Immature natural killer cell (primary cell): Measurements from ENCODE around the gene VKORC1. TPM values are rescaled to one million over a fixed set of nuclear protein-coding genes. Genes with fewer than 3 reads are reported as not detected.

Experiments
- DNase-seq, 3 donors: peaks; one replicate each; pipeline ENCODE4 v3.0.0; 2022; ENCODE audit warnings: mixed read lengths in 1 of 3
- H3K27ac Mint-ChIP-seq, 6 donors: one replicate each; pipeline ENCODE4 v1.8.0; 2020; ENCODE audit warnings: mixed read lengths in 6 of 6, mild to moderate bottlenecking in 5 of 6, inconsistent platforms in 4 of 6, moderate library complexity in 3 of 6
- H3K27me3 Mint-ChIP-seq, 3 donors: one replicate each; pipeline ENCODE4 v1.8.0; 2020 to 2021; ENCODE audit warnings: low read depth in 3 of 3, mild to moderate bottlenecking in 3 of 3, mixed read lengths in 3 of 3, moderate library complexity in 3 of 3, inconsistent platforms in 1 of 3
- H3K36me3 Mint-ChIP-seq, 3 donors: one replicate each; pipeline ENCODE4 v1.8.0; 2020; ENCODE audit warnings: mixed read lengths in 3 of 3, inconsistent platforms in 2 of 3, mild to moderate bottlenecking in 2 of 3
- H3K4me1 Mint-ChIP-seq, 2 donors: one replicate each; pipeline ENCODE4 v1.8.0; 2020; ENCODE audit warnings: inconsistent platforms in 2 of 2, mild to moderate bottlenecking in 2 of 2, mixed read lengths in 2 of 2, moderate library complexity in 1 of 2
- H3K4me3 Mint-ChIP-seq, 5 donors: one replicate each; pipeline ENCODE4 v1.8.0; 2020; ENCODE audit warnings: mild to moderate bottlenecking in 5 of 5, mixed read lengths in 5 of 5, inconsistent platforms in 3 of 5, moderate library complexity in 3 of 5
- H3K9me3 Mint-ChIP-seq, 6 donors: one replicate each; pipeline ENCODE4 v1.8.0; 2020; ENCODE audit warnings: mild to moderate bottlenecking in 6 of 6, mixed read lengths in 6 of 6, inconsistent platforms in 4 of 6, moderate library complexity in 3 of 6
- polyA plus RNA-seq, 3 donors: library from polyadenylated mRNA; unstranded; fragments of 300-500 nt; fragmentation: Illumina TruSeq; gene quantifications; one replicate each; pipeline ENCODE4 v1.2.3, GENCODE V29; 2021

The VKORC1 gene
- polyA plus RNA-seq, 3 donors from 2014 or later, result 114 to 164 (median 116) TPM

DNA sequence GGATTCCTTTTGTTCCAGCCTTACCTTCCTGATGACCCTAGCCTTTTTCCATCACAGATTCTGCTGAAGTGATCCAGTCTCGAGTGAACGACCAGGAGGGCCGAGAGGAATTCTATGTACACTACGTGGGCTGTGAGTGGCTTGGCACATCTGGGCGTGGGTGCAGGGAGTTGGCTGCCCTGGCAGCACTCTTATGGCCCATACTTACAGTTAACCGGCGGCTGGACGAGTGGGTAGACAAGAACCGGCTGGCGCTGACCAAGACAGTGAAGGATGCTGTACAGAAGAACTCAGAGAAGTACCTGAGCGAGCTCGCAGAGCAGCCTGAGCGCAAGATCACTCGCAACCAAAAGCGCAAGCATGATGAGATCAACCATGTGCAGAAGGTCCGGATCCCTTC is 25.5 kb upstream of the VKORC1 start:
- Mint-ChIP-seq H3K27ac (no peak overlapping the region), H3K27me3 (peaks cover 2 to 7% (median 4%) of the 10 kb centered on the region in 3 donors), H3K4me1 (peaks cover 12 to 16% of the 10 kb centered on the region in 2 donors), H3K36me3 (peaks cover 5 to 25% (median 12%) of the 10 kb centered on the region in 3 donors), H3K4me3 (no peak overlapping the region), H3K9me3 (no peaks in the 10 kb centered on the region)
- no peak for DNase-seq

DNA sequence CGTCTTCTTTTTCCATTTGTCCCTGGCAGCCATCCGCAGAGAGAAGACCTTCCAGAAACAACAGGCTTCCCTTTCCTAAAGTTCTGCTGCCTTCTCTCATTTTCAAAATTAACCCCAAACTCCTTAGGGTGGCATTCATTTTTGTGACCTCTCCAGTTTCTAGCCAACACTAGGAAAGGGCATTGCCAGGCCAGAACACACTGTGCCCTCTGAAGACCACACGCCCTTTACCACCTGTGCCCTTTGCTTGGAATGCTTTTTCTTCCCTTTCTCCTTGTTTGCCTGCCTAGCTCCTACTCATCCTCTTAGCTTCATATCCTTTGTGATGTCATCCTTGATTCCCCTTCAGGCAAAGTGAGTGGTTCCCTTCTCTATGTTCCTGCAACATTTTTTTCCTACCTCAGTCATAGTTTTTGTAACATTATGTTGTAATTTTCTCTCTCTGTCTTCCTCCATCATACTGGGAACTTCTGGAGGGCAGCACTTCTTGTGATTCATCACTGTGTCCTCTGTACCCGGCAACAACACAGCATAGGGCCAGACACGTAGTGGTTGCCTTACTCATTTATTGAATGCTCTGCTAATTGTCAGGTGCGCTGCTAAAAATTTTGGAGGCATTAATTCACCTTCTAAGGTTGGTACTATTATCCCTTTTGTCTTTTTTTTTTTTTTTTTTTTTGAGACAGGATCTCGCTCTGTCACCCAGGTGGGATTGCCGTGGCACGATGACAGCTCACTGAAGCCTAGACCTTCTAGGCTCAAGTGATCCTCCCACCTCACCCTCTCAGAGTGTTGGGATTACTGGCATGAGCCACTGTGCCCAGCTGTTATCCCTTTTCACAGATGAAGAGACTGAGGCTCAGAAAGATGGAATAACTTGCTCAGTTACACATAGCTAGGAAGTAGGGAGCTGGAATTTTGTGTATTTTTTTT is 23.9 kb upstream of the VKORC1 start:
- H3K4me3 Mint-ChIP-seq, result peak overlapping the region; percentile 78 to 95 (median 89)
- peaks cover 12 to 18% of the 10 kb centered on the region in 2 donors for H3K4me1 Mint-ChIP-seq
- no peak for DNase-seq
- peak overlapping the region; percentile 85 to 94 (median 90) for H3K27ac Mint-ChIP-seq
- H3K36me3 Mint-ChIP-seq, result peaks cover 0 to 19% (median 12%) of the 10 kb centered on the region in 3 donors
- H3K27me3 Mint-ChIP-seq, result peaks cover 2 to 7% (median 4%) of the 10 kb centered on the region in 3 donors
- no peaks in the 10 kb centered on the region for H3K9me3 Mint-ChIP-seq

DNA sequence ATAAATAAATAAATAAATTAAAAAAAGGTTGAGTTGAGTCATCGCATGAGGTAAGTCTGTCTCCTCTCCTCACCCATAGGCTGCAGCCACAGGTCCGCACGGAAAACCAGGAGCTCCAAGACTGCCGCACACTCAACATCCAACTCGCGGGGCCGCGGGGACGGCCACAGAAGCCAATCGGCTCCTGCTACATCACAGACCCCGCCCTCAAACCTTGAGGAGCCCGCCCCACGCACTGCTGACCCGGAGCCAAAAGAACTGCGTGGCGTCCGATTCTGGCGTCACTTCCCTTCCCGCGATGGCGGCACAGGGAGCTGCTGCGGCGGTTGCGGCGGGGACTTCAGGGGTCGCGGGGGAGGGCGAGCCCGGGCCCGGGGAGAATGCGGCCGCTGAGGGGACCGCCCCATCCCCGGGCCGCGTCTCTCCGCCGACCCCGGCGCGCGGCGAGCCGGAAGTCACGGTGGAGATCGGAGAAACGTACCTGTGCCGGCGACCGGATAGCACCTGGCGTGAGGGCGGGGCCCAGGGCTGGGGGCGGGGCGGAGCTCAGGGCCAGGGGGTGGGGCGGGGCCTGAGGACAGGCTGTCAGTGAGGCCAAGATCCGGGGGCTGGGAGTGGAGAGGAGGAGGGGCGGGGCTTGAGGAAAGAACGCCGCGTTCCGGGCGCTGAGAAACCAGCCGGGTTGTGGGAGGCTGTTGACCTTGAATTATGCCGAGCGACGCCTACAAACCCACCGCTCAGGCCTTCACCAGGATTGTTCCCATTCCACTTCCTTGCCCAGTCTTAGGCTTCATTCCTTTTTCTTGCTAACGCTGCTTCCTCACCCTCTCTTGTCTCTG is 23.0 kb upstream of the VKORC1 start, which contains the start of gene KAT8:
Gene KAT8 (plus strand): TSS at position 281 of the 839 bp plus-strand sequence. CDS start 18 bp downstream, at position 299.
- H3K9me3 Mint-ChIP-seq, result no peaks in the 10 kb centered on the region
- H3K27ac Mint-ChIP-seq, result peak within 1 kb of the TSS; percentile 85 to 94 (median 90)
- peaks cover 12 to 18% of the 10 kb centered on the region in 2 donors for H3K4me1 Mint-ChIP-seq
- DNase-seq, result peak; percentile 95 to 97 (median 97)
- peaks cover 2 to 7% (median 4%) of the 10 kb centered on the region in 3 donors for H3K27me3 Mint-ChIP-seq
- H3K36me3 Mint-ChIP-seq, result peaks cover 0 to 19% (median 12%) of the 10 kb centered on the region in 3 donors
- peak within 1 kb of the TSS; percentile 78 to 95 (median 89) for H3K4me3 Mint-ChIP-seq

DNA sequence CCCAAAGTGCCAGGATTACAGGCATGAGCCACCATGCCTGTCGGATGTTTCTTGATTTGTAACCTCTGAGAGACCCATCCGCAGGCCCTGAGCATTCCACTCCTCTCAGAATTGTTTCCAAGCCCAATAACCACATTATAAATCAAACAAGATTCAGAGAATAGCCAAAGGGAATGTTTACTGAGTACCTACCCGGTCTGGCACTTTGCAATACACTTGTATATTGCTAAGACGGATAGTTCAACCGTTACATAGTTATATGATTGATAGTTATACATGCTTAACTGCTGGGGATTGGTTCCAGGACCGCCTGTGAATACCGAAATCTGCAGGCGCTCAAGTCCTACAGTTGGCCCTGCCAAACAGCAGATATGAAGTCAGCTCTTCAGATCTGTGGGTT is 19.9 kb upstream of the VKORC1 start:
- Mint-ChIP-seq H3K4me3 (peak overlapping the region in 1 of 5 donors; percentile 21), H3K9me3 (no peaks in the 10 kb centered on the region), H3K4me1 (peaks cover 12 to 19% of the 10 kb centered on the region in 2 donors), H3K27me3 (peaks cover 2 to 6% (median 2%) of the 10 kb centered on the region in 3 donors), H3K27ac (peak overlapping the region in 1 of 6 donors; percentile 28), H3K36me3 (peaks cover 0 to 8% (median 4%) of the 10 kb centered on the region in 3 donors)
- DNase-seq, result no peak

DNA sequence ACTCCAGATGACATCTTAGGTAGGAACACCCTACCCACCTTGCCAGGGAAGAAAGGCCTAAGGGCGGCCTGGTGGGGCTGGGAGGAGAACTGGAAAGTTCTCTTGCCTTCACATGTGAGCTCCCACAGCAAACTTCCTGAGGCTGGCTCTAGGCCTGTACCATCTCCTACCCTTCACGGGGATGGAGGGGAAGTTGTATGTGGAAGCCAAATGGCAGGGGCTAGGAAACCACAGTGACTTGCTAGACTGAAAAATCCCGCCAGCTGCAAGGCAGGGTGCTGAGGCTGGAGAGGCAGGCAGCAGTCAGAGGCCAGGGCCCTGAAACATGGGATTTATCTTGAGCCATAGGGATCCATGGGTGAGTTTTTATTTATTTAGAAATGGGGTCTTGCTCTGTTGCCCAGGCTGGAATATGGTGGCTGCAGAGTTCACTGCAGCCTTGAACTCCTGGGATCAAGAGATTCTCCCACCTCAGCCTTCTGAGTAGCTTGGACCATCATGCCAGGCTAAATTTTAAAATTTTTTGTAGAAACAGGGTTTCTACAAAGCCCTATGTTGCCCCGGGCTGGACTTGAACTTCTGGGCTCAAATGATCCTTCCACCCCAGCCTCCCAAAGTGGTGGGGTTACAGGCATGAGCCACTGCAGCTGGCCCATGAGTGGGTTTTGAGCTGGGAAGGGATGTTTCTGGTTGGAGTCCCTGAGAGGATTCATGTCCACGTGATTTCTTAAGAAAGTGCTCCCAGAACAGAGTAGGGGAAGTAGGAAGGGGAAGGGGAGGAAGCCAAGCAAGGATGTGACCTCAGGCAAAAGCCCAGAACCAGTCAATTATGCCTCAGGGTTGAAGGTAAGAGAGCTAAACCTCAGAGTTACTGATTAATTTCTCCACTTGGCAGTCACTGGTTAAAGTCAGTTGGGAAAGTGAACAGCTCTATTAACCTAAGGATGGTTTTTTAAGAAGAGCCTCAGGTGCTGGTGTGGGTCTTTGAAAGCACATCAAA is 18.8 kb upstream of the VKORC1 start:
- H3K27ac Mint-ChIP-seq, result no peak overlapping the region
- peak overlapping the region in 1 of 5 donors; percentile 9 for H3K4me3 Mint-ChIP-seq

DNA sequence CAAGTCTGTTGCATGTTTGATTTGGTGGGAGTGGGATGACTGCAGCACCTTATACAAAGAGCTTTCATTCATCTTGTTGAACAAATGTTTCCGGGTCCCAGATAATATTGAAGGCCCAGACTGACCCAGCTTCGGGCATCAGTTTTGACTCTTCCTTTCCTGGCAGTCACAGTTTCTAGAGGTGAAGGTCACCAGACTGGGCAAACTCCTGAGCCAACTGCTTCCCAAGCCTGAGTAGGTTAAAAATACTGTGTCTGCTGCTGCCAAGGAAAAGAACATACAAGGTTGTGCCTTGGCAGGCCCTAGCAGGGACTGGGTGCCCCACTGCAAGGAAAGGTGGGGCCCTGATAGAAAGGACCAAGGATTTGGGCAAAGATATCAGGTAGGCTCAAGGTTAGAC is 18.1 kb upstream of the VKORC1 start:
- H3K36me3 Mint-ChIP-seq, result peaks cover 0 to 8% (median 4%) of the 10 kb centered on the region in 3 donors
- no peak for DNase-seq
- H3K9me3 Mint-ChIP-seq, result no peaks in the 10 kb centered on the region
- peaks cover 0 to 3% (median 2%) of the 10 kb centered on the region in 3 donors for H3K27me3 Mint-ChIP-seq
- peaks cover 6 to 11% of the 10 kb centered on the region in 2 donors for H3K4me1 Mint-ChIP-seq
- no peak overlapping the region for H3K27ac Mint-ChIP-seq
- no peak overlapping the region for H3K4me3 Mint-ChIP-seq

More for the DNA sequence above, 18.8 kb upstream of the VKORC1 start:
- H3K36me3 Mint-ChIP-seq, result peaks cover 0 to 8% (median 4%) of the 10 kb centered on the region in 3 donors
- H3K4me1 Mint-ChIP-seq, result peaks cover 8 to 13% of the 10 kb centered on the region in 2 donors
- H3K9me3 Mint-ChIP-seq, result no peaks in the 10 kb centered on the region
- peaks cover 2 to 6% (median 2%) of the 10 kb centered on the region in 3 donors for H3K27me3 Mint-ChIP-seq
- no peak for DNase-seq

DNA sequence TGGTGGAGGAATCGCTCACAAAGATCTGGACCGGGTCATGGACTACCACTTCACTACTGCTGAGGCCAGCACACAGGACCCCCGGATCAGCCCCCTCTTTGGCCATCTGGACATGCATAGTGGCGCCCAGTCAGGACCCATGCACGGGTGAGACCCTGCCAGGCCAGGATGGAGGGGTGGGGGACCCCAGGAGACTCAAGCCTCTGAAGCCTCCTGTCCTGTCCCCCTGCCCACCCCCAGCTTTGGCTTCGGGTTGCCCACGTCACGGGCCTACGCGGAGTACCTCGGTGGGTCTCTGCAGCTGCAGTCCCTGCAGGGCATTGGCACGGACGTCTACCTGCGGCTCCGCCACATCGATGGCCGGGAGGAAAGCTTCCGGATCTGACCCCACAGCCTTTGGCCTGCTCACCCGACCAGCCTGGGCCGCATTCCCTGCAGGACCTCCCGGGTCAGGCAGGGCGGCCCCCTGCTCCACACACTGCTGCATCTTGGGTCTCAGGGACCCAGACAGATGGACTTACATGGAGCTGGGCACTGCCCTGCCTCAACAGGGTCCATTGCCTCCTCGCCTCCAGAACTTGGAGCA is 17.4 kb upstream of the VKORC1 start:
- no peaks in the 10 kb centered on the region for H3K9me3 Mint-ChIP-seq
- no peaks in the 10 kb centered on the region for H3K27me3 Mint-ChIP-seq
- no peak overlapping the region for H3K4me3 Mint-ChIP-seq
- peaks cover 10 to 13% of the 10 kb centered on the region in 2 donors for H3K4me1 Mint-ChIP-seq
- no peak for DNase-seq
- H3K36me3 Mint-ChIP-seq, result peaks cover 0 to 8% (median 4%) of the 10 kb centered on the region in 3 donors
- no peak overlapping the region for H3K27ac Mint-ChIP-seq

DNA sequence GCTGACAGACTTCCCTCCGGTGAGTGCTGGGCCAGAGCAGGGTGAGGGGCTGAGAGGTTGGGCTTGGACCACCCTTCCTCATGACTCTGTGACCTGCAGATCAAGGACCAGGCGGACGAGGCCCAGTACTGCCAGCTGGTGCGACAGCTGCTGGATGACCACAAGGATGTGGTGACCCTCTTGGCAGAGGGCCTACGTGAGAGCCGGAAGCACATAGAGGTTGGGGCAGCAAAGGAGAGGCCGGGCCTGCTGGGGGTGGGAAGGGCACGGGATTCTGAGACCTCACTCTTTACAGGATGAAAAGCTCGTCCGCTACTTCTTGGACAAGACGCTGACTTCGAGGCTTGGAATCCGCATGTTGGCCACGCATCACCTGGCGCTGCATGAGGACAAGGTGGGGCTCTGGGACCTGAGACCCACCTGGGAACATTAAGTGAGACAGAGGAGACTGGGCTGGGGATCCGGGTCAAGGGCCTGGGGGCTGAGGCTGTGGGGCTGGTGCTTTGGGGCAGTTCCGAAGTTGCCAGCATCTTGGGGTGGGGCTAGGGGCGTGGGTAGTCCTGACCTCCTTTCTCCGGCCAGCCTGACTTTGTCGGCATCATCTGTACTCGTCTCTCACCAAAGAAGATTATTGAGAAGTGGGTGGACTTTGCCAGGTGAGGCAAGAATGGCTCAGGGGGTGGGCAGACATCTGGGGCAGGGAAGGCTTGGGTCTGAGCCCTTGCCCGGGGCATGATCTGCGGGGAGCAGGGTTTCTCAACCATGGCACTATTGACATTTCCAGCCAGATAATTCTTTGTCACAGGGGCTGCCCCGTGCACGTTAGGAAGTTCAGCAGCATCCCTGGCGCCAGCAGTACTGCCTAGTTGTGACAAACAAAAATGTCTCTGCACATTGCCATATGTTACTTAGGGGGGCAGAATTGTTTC is 15.8 kb upstream of the VKORC1 start:
- Mint-ChIP-seq H3K9me3 (no peaks in the 10 kb centered on the region), H3K4me1 (peaks cover 16 to 17% of the 10 kb centered on the region in 2 donors), H3K27ac (no peak overlapping the region), H3K27me3 (peaks cover 0 to 3% (median 0%) of the 10 kb centered on the region in 3 donors), H3K36me3 (peaks cover 0 to 8% (median 4%) of the 10 kb centered on the region in 3 donors), H3K4me3 (peak overlapping the region in 4 of 5 donors; percentile 21 to 42 (median 32))
- DNase-seq, result no peak

DNA sequence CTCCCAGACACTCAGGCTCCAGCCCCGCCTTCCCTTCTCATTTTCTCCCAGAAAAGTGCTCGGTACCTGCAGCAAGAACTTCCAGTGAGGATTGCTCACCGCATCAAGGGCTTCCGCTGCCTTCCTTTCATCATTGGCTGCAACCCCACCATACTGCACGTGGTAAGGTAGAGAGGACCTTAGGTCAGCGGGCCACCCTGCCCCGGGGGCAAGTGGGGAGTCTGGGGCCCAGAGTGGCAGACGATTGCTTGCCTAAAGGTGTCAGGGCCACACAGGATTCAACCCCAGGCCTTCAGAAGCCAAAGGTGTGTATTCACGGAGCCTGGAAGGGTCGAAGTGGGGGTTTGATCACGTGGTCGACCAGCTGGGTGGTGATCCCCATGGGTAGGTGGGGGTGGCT is 15.0 kb upstream of the VKORC1 start:
- peaks cover 0 to 3% (median 0%) of the 10 kb centered on the region in 3 donors for H3K27me3 Mint-ChIP-seq
- H3K9me3 Mint-ChIP-seq, result no peaks in the 10 kb centered on the region
- H3K4me1 Mint-ChIP-seq, result peaks cover 16 to 17% of the 10 kb centered on the region in 2 donors
- DNase-seq, result no peak
- peak overlapping the region; percentile 76 to 81 (median 79) for H3K4me3 Mint-ChIP-seq
- H3K36me3 Mint-ChIP-seq, result peaks cover 0 to 8% (median 4%) of the 10 kb centered on the region in 3 donors
- peak overlapping the region in 5 of 6 donors; percentile 23 to 73 (median 69) for H3K27ac Mint-ChIP-seq

DNA sequence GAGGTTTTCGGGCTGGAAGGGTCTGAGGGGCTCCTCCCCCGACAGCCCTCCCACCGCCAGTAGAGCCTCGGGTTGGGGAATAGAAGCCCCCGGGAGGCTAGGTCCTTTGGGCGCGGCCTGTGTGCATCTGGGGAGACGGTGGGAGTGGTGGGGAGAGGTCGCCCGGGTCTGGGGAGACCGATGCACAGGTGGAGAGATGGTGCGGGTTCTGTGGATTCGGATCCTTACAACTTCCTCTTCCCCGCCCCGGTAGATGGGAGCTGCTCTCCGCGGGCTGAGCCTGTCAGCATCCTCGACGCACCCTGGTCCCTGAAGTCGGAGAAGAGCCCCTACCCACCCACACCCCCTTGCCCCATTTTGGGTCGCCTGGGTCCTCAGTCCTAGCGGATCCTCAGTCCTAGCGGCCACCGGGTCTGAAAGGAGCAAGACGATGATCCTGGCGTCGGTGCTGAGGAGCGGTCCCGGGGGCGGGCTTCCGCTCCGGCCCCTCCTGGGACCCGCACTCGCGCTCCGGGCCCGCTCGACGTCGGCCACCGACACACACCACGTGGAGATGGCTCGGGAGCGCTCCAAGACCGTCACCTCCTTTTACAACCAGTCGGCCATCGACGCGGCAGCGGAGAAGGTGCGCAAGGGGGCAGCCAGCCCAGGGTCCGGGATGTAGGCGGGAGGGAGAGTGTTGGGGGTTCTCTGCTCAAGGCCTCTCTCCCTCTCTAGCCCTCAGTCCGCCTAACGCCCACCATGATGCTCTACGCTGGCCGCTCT is 14.4 kb upstream of the VKORC1 start:
- Mint-ChIP-seq H3K27me3 (peaks cover 0 to 3% (median 0%) of the 10 kb centered on the region in 3 donors), H3K27ac (peak overlapping the region in 2 of 6 donors; percentile 69 to 71), H3K36me3 (peaks cover 0 to 8% (median 4%) of the 10 kb centered on the region in 3 donors), H3K9me3 (no peaks in the 10 kb centered on the region), H3K4me1 (peaks cover 16 to 17% of the 10 kb centered on the region in 2 donors), H3K4me3 (peak overlapping the region; percentile 76 to 81 (median 79))
- no peak for DNase-seq
